Heart right ventricle (tissue), 16 donors: ENCODE data around the gene TEPSIN. TPM values are rescaled to one million over a fixed set of nuclear protein-coding genes. Genes with fewer than 3 reads are reported as not detected.

Experiments used
- ATAC-seq, 8 donors: fragments of 200-7000 bp; cut with Tn5 transposase; one replicate each; pipeline ENCODE4 v1.9.1; 2020; ENCODE audit warnings: mild to moderate bottlenecking in 8 of 8, moderate library complexity in 8 of 8, moderate number of reproducible peaks in 1 of 8
- DNase-seq, 2 donors: peaks; one replicate each; pipeline ENCODE4 v3.0.0-alpha.2; 2020
- H3K27ac ChIP-seq, 10 donors: fragments of 200-600 bp; sonication (generic) in 2 of 10; one replicate each; pipeline versions ENCODE4 v1.5.0 to v1.8.0; 2020 to 2022; ENCODE audit warnings: mild to moderate bottlenecking in 3 of 10
- H3K27me3 ChIP-seq, 7 donors: fragments of 200-600 bp; one replicate each; pipeline ENCODE4 v1.8.0; 2021 to 2022; ENCODE audit warnings: mild to moderate bottlenecking in 2 of 7
- H3K36me3 ChIP-seq, 9 donors: fragments of 200-600 bp; sonication (generic) in 1 of 9; one replicate each; pipeline versions ENCODE4 v1.5.0 to v1.8.0; 2020 to 2022; ENCODE audit warnings: mild to moderate bottlenecking in 2 of 9
- H3K4me1 ChIP-seq, 9 donors: fragments of 200-600 bp; sonication (generic) in 1 of 9; one replicate each; pipeline versions ENCODE4 v1.5.0 to v1.8.0; 2020 to 2022; ENCODE audit warnings: mild to moderate bottlenecking in 4 of 9
- H3K4me3 ChIP-seq, 10 donors: fragments of 200-600 bp; sonication (generic) in 2 of 10; one replicate each; pipeline versions ENCODE4 v1.5.0 to v1.8.0; 2020 to 2022; ENCODE audit warnings: mild to moderate bottlenecking in 7 of 10, moderate library complexity in 2 of 10
- H3K9me3 ChIP-seq, 11 donors: fragments of 200-600 bp in 10 of 11; sonication (generic) in 2 of 11; one replicate each; pipeline versions ENCODE4 v1.5.0 to v1.8.0; 2013 to 2022; ENCODE audit warnings: mild to moderate bottlenecking in 2 of 11, control low read depth in 1 of 11, moderate library complexity in 1 of 11
- CTCF ChIP-seq, 9 donors: fragments of 200-600 bp; sonication (generic) in 2 of 9; IDR thresholded peaks; one replicate each; pipeline versions ENCODE4 v1.5.0 to v1.8.0; 2021 to 2022; ENCODE audit warnings: antibody characterized with exemption in 9 of 9, mild to moderate bottlenecking in 5 of 9, moderate library complexity in 1 of 9
- WGBS, 2 donors: extraction: QIAGEN DNeasy Blood & Tissue Kit; methylation state at CpG; one replicate each; pipeline ENCODE4 v1.1.7; 2013; ENCODE audit warnings: inconsistent platforms in 1 of 2; 5-methylcytosine and 5-hydroxymethylcytosine counted together
- intact Hi-C, 10 donors: fragments of 100-400 bp; cut with DNase I; formaldehyde crosslinking; loops; one replicate each; pipeline versions ENCODE4 v1.11.1 to v1.14.2; 2022
- long read RNA-seq, 3 donors: library from polyadenylated mRNA; unstranded; transcript quantifications; one replicate each; pipeline ENCODE4 v2.0.0, GENCODE V29; 2020 to 2021
- polyA plus RNA-seq, 2 donors: library from polyadenylated mRNA; stranded (reverse); fragments of 200-250 nt; gene quantifications; one replicate each; pipeline ENCODE4 v1.2.3, GENCODE V29; 2013
- total RNA-seq, 10 donors: library from RNA; stranded (reverse); fragmentation: NEBNext Ultra II Directional in 3 of 10; extraction: Animal tissue kit (Norgen Biotek cat#: 25700) in 3 of 10; gene quantifications; one replicate each; pipeline versions ENCODE4 v1.2.1 to v1.2.4, GENCODE V29; 2021 to 2023
- donor health status: Arrhythmogenic right ventricular cardiomyopathy.
- donor health status: ischemic (EF 13 %, LVEDD 7.1; RV severe dilation, severe dysfunction).
- donor health status: healthy with polysubstance abuse.
- donor health status: DM: no; HTN: yes; CAD: no.
- donor health status: DM: no; HTN: no; CAD: no.
- donor health status: ischemic (EF 25% LVEDD 6.9; RV normal size, moderate dysfunction).
- donor health status: ischemic (EF 25% LVEDD 5.7; RV mildly dilated, moderate dysfunction).
- donor health status: healthy.
- donor health status: DM: yes; HTN: yes; CAD: no.
- donor health status: Ischemic cardiomyopathy.
- donor health status: ischemic (EF 35%, LVEDD 5.7; RV mildly dilated, moderate dysfunction).
- donor health status: nonischemic (EF 11% LVEDD 7.7; RV severe dilation, severe dysfunction).
- donor health status: DM: yes; HTN: yes; CAD: no.
- donor health status: PGD.
- donor health status: ischemic (EF 29% LVEDD 5.4; RV normal size, mild dysfunction).
- donor health status: nonischemic (EF 23%, LVEDD 6.1; RV moderate dilation, normal function).

The TEPSIN gene
- total RNA-seq (10 to 100 TPM in 4 of 10 donors, 1 to 10 TPM in 6; 6.2 to 21.4 (median 9.2) TPM), polyA plus RNA-seq (10 to 100 TPM; 12.5 to 30.4 TPM)
- long read RNA-seq, donor 1, partial matches to known transcripts: 2 of 6 reads
- long read RNA-seq, donor 1, other reads (novel, unspliced or antisense): 2 of 6 reads
- long read RNA-seq, donor 2, partial matches to known transcripts: 2 of 10 reads
- long read RNA-seq, donor 2, other reads (novel, unspliced or antisense): 7 of 10 reads
- long read RNA-seq, donor 3: 0 reads

- peak; percentile 96 to 99 (median 98) for ATAC-seq
- peaks cover 10 to 52% (median 32%) of the 10 kb centered on the region in 9 donors for H3K4me1 ChIP-seq
- peaks cover 0 to 21% (median 0%) of the 10 kb centered on the region in 9 donors for H3K36me3 ChIP-seq
- DNase-seq: peak; percentile 95 to 98
- 0% methylated on average over 68 to 100 of the region's 100 CpGs for WGBS, 2 donors
- TF ChIP-seq CTCF (IDR thresholded peaks at IDR 0.05): peak in 2 of 9 donors; percentile 8 to 25
- H3K9me3 ChIP-seq: no peaks in the 10 kb centered on the region
- intact Hi-C loops: loop anchor here in 2 of 10 donors (1.0 to 10.0 kb wide), 2 partner anchors 16 to 244 kb away; partner anchors contain the start of gene CHMP6 (in 1 of the 2)
- H3K27me3 ChIP-seq: no peaks in the 10 kb centered on the region
- peak within 1 kb of the TSS; percentile 59 to 90 (median 82) for H3K27ac ChIP-seq
- H3K4me3 ChIP-seq: peak within 1 kb of the TSS; percentile 81 to 100 (median 92)
These were observed at the start of gene TEPSIN, which contains the start of gene NDUFAF8 for GRCh38 chr17:81238815-81239713. TEPSIN (minus strand) TSS chr17:81239055; CDS start chr17:81239033, 22 bp downstream. NDUFAF8 (plus strand) TSS chr17:81239318; CDS start chr17:81239364, 46 bp downstream.

- Histone ChIP-seq H3K27me3 (no peaks in the 10 kb centered on the region), H3K36me3 (peaks cover 0 to 54% (median 11%) of the 10 kb centered on the region in 9 donors), H3K27ac (peak overlapping the region in 6 of 10 donors; percentile 7 to 53 (median 28)), H3K4me1 (peaks cover 20 to 66% (median 56%) of the 10 kb centered on the region in 9 donors), H3K9me3 (no peaks in the 10 kb centered on the region), H3K4me3 (no peak overlapping the region)
- DNase-seq (no peak), ATAC-seq (no peak)
- TF ChIP-seq CTCF (IDR thresholded peaks at IDR 0.05): no peak
- intact Hi-C loops: loop anchor here in 1 of 10 donors (5.0 kb wide), 1 partner anchor 104 kb away; no protein-coding TSS in a partner anchor
- WGBS, 2 donors: 77 to 79% methylated on average over 16 of the region's 16 CpGs
These were observed 49.0 kb upstream of the TEPSIN start for GRCh38 chr17:81287741-81288430.

GRCh38 chr17:81287152-81287551 is 48.3 kb upstream of the TEPSIN start:
- peak overlapping the region in 4 of 10 donors; percentile 19 to 93 (median 68) for H3K27ac ChIP-seq
- intact Hi-C loops: loop anchor here in 1 of 10 donors (5.0 kb wide), 1 partner anchor 105 kb away; no protein-coding TSS in a partner anchor
- DNase-seq (no peak), ATAC-seq (no peak)
- H3K4me1 ChIP-seq: peaks cover 15 to 59% (median 48%) of the 10 kb centered on the region in 9 donors
- no peaks in the 10 kb centered on the region for H3K27me3 ChIP-seq
- no peak overlapping the region for H3K4me3 ChIP-seq
- H3K36me3 ChIP-seq: peaks cover 0 to 61% (median 11%) of the 10 kb centered on the region in 9 donors
- WGBS, 2 donors: 90 to 92% methylated on average over 21 of the region's 21 CpGs
- H3K9me3 ChIP-seq: no peaks in the 10 kb centered on the region
- no peak for TF ChIP-seq CTCF (IDR thresholded peaks at IDR 0.05)
